Stimulated activated CD4-positive, alpha-beta T cell treated with anti-CD3 and anti-CD28 coated beads, Interleukin-4, amount 100 ng/mL, for 1 hour (primary cell): ENCODE data around the gene OR6C75.
"Not testable (repeated sequence)": the region's sequence is repeated elsewhere in the genome, so short reads cannot be mapped to it uniquely, and the experiment has no call there.

Source experiments
- DNase-seq: peaks from one replicate; pipeline ENCODE4 v3.0.0-alpha.2; 2020

OR6C75 gene

DNA sequence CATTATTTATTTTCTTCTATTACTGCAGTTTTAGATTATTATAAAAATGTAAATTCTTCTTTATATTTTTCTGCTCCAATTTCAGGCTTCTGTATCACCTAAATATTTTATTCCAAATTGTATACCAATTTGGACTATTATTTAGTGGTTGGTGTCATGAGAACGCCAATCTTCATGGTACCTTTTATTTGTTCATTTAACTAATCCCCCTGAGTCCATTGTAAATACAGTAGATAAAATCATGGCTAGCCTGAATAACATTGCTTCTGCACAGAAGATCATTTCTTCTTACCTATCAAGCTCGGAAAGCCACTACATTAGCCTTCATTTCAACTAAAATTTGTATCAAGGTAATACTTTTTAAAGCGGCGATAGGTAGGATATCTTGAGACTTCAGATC is at the start of gene OR6C75:
Gene OR6C75, plus strand, starts transcription at position 301 of the 400 bp plus-strand sequence. CDS start 2,136 bp downstream, outside the sequence.
- no peak for DNase-seq

DNA sequence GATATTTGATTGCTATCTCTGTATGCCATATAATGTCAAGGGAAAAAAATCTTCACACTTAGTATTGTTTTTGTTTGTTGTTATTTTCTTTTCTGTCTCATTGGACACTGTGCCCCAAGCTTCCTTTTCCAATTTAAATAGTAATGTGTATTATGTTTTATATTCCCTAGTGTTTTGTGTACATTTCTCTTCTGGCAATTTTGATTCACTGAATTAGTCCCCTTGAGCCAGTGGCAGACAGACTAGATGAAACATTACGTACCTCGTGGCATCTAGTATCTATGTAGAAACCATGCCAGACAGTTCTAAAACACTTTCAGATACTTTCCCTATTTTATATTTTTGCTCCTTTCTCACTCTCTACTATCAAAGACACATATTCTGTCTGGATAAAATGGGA is 48.7 kb upstream of the OR6C75 start, which contains the start of gene OR6C1:
Gene OR6C1, plus strand, starts transcription at position 301 of the 400 bp plus-strand sequence. CDS start 6,257 bp downstream, outside the sequence.
- no peak for DNase-seq

DNA sequence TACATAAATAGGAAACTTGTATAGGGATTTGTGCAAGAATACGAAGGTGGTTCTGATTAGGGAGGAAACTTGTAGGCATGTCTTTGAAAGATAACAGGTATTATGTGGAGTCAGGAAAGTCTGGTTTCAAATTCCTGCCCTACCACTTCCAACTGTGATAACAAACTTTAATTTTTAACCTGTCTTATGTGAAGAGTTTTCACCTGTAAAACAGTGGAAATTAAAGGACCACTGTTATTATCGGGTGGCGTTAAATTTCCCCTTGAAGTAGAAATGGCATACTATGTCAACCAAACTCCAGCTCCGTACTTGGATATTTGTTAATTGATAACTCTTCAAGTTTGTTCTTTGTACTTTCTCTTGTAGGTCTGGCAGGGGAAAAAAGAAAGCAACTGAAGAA is 42.6 kb upstream of the OR6C75 start:
- no peak for DNase-seq

DNA sequence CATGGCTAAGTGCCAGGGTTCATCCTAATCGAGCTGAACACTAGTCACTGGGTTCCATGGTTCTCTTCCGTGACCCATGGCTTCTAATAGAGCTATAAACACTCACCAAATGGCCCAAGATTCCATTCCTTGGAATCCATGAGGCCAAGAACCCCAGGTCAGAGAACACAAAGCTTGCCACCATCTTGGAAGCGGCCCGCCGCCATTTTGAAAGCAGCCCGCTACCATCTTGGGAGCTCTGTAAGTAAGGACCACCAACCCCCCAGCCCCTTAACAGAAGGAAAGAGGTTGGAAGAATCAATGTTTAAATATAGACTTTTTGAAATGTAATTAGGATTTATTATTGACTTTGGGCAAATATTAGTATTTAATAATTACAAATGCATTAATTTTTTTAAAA is 37.0 kb upstream of the OR6C75 start:
- DNase-seq, result not testable (repeated sequence)

DNA sequence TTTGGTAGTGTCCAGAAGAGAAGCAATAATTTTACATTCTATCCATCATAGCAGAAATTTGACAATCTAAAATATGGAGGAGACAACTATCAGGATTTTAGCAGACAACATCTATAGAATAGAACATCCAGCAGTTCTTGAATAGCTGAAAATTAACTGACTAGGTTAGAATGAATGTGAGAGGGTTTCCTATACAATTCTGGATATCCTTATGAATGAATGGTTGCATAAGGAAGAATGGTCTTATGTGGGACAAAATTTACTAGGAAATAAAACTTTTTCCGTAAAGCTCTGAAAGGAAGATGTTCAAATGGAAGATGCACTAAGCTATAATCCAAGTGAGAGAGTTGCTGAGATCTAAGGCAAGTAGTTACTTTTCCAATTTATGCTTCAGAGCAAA is 32.3 kb upstream of the OR6C75 start, which contains the start of gene OR6C3:
Gene OR6C3, plus strand, starts transcription at position 301 of the 400 bp plus-strand sequence. CDS start 955 bp downstream, outside the sequence.
- no peak for DNase-seq

DNA sequence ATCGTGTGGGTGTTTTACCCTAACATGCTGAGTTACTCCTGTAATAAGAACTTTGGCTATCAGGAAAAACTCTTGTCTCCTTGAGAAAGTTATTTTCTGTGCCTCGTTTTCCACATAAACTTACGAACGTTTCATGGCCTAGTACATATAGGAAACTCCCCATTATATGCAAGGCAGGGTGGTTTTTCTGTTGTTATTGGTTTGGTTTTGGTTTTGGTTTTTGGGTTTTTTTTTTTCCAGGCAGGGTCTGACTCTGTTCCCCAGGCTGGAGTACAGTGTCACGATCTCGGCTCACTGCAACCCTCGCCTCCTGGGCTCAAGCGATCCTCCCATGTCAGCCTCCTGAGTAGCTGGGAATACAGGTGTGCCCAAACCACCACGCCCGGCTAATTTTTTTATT is 26.8 kb upstream of the OR6C75 start:
- DNase-seq, result no peak

DNA sequence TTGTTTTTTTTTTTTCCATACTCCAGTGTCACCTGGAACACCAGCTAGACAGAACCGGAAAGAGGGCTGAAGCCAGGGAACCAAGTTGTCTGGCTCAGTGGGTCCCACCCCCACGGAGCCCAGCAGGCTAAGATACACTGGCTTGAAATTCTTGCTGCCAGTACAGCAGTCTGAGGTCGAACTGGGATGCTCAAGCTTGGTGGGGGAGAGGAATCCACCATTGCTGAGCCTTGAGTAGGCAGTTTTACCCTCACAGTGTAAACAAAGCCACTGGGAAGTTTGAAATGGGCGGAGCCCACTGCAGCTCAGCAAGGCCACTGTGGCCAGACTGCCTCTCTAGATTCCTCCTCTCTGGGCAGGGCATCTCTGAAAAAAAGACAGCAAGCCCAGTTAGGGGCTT is 7.4 kb upstream of the OR6C75 start:
- not testable (repeated sequence) for DNase-seq

DNA sequence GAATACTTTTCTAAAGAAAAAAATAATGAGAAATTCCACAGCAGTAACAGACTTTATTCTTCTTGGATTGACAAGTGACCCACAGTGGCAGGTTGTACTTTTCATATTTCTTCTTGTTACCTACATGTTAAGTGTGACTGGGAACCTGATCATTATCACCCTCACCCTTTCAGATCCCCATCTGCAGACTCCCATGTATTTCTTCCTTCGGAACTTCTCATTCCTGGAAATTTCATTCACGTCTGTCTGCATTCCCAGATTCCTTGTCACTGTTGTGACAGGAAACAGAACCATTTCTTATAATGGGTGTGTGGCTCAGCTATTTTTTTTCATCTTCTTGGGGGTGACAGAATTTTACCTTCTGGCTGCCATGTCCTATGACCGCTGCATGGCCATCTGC is 2.3 kb downstream of the OR6C75 start:
- no peak for DNase-seq

DNA sequence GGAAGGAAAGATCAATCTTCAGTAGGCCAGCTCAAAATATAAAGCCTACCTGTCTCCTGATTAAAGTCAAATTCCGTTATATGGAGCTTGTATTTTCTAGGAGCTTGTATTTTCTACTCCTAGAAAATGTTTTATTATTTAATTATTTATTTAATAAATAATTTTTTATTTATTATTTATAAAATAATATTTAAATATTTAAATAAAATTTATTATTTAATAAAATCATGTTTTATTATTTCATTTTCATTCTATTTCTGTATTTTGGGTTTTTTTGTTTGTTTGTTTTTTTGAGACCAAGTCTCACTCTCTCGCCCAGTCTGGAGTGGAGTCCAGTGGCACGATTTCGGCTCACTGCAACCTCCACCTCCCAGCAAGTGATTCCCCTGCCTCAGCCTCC is 9.7 kb downstream of the OR6C75 start:
- no peak for DNase-seq

DNA sequence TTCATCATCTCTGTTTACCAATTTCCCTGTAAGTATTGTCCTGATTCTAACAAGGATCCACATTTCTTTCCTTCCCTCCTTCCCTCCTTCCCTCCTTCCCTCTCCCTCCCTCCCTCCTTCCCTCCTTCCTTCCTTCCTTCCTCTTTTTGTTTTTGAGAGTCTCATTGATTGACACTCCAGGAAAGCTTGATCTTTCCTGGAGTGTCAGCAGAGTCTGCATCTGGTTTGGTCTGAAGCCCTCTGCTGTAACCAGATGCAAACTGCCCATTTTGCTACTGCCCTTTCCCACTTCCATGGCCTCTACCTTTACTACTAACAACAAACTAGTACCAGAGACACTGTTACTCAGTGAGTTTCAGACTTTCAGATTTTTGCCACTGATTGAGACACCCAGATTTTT is 23.1 kb downstream of the OR6C75 start:
- DNase-seq, result no peak

DNA sequence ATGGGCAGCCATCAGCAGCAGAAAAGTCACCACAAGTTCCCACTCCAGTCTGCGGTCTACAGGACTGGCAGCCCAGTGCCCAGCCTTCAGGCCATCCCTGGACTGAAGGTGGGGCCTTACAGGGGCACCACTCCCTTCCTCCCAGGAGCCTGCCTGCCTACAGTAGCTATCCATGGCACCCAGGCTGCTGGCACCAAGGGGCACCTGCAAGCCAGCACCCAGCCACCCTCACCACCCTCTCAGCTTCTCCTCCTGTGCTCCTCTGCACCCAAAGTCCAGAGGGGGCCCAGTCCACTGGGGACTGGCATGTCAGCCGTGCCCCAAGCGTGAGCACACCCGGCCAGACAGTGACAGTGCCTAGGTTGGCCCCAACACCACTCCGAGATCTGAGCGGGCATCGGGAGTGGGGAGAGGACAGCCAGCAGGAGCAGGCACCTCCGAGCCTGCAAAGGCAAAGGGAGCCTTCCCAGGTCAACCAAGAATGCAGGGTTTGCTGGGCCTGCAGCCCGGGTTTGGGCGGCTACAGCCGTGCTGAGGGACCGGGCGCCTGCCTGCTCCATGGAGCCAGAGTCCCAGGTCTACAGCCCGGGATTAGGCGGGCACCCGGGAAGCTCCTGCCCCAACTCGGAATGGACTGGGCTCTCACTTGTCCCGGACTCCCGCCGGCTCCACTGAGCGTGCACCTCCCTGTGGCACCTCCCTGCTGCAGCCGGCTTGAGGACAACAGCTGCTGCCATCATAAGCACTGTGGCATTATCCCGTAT is 29.4 kb downstream of the OR6C75 start:
- DNase-seq, result no peak

DNA sequence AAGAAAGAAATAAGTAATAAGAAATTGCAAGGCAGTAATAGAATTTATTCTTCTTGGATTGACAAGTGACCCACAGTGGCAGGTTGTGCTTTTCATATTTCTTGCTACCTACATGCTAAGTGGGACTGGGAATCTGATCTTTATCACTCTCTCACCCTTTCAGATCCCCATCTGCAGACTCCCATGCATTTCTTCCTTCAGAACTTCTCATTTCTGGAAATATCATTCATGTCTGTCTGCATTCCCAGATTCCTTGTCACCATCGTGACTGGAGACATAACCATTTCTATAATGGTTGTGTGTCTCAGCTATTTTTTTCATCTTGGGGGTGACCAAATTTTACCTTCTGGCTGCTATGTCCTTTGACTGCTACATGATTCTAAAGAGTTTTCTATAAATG is 33.6 kb downstream of the OR6C75 start:
- DNase-seq, result no peak

DNA sequence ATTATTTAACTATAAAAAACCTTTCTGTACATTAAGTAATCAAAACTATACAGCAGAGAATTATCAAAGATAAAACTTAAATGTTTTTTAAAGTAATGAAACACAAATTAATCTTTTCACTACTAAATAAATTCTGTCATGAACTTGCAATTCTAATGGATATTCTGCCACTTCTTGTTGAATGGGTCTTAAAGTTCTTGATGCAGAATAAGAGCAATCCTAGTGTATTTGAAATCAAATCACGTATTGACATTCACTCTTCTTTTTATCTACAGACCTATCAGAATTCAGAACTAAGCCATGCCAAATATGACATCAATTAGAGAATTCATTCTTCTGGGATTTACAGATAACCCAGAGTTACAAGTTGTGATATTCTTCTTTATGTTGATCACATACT is 37.5 kb downstream of the OR6C75 start, which contains the start of gene OR6C65:
Gene OR6C65, plus strand, starts transcription at position 301 of the 400 bp plus-strand sequence. Its CDS starts 0 bp downstream, at position 301.
- DNase-seq, result no peak

DNA sequence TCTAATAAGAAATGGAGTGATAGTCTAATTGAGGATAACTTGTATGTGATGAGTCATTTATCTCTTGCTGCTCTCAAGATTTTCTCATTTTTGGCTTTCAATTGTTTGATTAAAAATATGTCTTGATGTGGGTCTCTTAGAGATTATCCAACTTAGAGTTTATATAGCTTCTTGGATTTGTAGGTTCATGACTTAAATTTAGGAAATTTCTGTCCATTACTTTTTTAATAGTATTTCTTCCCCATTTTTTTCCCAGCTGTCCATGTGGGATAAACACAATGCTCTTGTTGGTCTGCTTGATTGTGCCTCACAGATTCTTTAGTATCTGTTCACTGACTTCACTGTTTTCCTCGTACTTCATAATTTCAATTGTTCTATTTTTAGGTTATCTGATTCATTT is 45.1 kb downstream of the OR6C75 start:
- DNase-seq, result no peak

DNA sequence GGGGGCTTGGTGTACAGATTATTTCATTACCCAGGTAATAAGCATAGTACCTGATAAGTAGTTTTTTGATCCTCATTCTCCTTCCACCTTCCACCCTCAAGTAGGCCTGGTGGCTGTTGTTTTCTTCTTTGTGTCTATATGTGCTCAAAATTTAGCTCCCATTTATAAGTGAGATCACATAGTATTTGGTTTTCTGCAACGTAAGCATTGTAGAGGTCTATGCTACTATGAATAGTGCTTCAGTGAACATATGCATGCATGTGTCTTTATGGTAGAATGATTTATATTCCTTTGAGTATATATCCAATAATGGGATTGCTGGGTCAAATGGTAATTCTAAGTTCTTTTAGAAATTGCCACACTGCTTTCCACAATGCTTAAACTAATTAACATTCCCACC is 46.4 kb downstream of the OR6C75 start:
- not testable (repeated sequence) for DNase-seq

DNA sequence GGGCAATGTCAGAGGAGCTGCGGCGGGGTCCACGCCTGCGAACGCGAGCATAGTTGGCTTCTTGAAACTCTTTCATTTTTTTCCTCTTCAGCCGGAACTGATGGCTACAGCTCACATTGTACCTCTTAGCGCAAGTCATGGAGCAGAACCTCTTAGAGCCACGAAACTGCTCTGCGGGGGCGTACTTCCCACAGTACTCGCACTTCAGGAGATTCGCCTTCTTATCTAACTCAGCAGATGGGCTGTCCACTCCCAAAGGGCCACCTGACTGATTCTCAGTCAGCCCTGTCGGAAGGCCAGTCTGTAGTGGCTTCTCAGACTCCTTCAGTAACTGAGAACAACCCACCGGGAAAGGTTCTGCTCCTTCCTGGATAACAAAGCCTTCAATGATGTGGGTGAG is 49.4 kb downstream of the OR6C75 start:
- DNase-seq, result not testable (repeated sequence)

DNA sequence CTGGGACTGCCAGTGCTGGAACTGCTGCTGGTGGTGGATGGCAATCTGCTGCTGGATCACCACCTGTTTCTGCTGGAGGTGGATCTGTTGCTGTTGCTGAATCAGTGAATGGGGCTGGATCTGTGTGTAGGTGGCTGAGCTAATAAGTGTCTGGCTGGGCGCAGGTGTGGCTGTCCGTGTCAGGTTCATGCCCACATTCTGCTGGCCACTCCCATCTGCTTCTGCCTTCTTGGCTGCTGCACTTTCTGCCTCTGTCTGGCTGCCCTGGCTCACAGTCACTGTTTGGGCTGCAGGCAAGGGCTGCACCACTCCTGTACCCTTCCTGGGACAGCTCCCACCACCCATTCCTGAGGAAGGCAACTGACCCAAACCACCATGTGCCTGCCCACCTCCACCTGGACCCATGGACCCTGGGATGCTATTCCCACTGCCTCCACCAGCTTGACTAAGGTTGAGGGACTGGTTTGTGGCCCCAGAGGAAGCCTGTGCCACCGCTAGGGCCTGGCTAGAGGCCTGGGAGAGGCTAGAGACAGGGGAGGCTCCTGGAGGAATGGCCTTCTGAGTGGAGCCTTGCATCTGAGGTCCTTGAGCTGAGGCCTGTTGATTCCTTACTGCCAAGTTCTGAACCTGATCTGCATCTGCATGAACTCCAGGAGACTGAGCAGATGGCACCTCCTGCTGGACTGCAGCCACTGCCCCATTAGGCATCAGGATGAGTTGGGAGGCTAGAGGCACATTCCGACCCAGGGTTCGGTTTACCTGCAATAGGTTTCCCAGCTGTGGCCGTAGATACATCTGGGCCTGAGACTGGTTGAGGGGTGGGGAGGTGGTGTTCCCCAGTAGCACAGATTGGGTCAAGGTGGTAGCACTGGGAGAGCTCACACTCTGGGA is 51.0 kb downstream of the OR6C75 start:
- not testable (repeated sequence) for DNase-seq

DNA sequence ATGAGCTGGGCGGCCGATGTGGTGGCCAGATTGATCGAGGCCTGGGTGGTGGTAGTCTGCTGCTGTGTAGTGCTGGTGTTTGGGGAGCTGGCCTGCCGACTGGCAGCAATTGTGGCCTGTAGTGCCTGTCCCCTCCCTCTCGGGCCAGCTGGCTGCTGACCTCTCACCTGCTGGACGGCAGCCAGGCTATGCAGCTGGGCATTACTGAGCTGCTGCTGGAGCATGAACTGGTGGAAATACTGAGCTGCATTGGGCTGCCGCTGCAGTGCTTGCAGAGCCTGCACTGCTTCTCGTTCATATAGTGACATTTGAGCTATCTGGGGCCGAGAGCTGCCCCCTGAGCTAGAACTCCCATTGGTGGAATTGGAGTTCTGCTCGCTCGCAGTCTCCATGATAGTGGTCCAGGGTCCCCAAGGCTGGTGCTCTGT is 51.6 kb downstream of the OR6C75 start:
- not testable (repeated sequence) for DNase-seq

DNA sequence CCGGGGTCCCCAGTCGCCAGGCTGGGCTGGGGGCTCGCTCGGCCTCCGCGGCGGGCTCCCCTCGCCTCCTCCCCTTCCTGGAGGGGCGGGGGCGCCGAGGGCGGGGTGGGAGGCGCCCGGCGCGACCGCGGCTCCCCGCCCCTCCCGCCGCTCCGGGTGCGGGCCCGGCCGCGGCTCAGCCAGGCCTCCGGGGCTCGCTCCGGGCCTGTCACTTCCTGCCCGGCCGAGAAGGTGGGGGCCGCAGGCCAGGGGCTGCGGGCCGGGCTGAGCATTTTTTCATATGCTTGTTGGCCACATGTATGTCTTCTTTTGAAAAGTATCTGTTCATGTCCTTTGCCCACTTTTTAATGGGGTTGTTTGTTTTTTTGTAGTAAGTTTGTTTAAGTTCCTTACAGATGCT is 52.1 kb downstream of the OR6C75 start:
- not testable (repeated sequence) for DNase-seq

DNA sequence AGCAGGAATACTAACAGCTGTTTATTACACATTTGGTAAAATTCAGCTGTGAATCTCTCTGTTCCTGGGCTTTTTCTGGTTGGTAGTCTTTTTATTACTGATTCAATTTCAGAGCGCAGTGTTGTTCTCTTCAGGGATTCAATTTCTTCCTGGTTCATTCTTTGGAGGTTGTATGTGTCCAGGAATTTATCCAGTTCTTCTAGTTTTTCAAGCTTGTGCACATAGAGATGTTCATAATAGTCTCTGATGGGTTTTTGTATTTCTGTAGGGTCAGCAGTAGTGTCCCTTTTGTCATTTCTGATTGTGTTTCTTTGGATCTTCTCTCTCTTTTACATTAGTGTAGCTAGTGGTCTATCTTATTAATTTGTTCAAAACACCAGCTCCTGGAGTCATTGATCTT is 54.2 kb downstream of the OR6C75 start:
- DNase-seq, result no peak
